CD4-positive, CD25-positive, alpha-beta regulatory T cell (primary cell): ENCODE data around the gene SLC25A47. TPM values are rescaled to one million over a fixed set of nuclear protein-coding genes. Genes with fewer than 3 reads are reported as not detected.
"Not testable (repeated sequence)": the region's sequence is repeated elsewhere in the genome, so short reads cannot be mapped to it uniquely, and the experiment has no call there.

Source experiments
- ATAC-seq, 2 donors: fragments of 150-1000 bp; cut with Tn5 transposase; one replicate each; pipeline ENCODE4 v1.10.0; 2021; ENCODE audit warnings: low read depth in 2 of 2, moderate number of reproducible peaks in 2 of 2, moderate library complexity in 1 of 2
- DNase-seq, 3 donors: peaks; one replicate each; pipeline versions ENCODE4 v3.0.0 to v3.0.0-alpha.2; 2012 to 2022; ENCODE audit warnings: mixed read lengths in 1 of 3
- H3K27ac ChIP-seq: one replicate; pipeline ENCODE4 v1.7.0; 2013; ENCODE audit warnings: mild to moderate bottlenecking, low read length; ENCODE audit not compliant: insufficient read depth, poor library complexity, severe bottlenecking
- H3K27me3 ChIP-seq: one replicate; pipeline ENCODE4 v1.7.0; 2013; ENCODE audit warnings: low read length; ENCODE audit not compliant: control insufficient read depth, insufficient read depth
- H3K36me3 ChIP-seq: one replicate; pipeline ENCODE4 v1.7.0; 2013; ENCODE audit warnings: mild to moderate bottlenecking, low read length, moderate library complexity; ENCODE audit not compliant: control insufficient read depth, insufficient read depth
- H3K4me1 ChIP-seq: 2 replicates; pipeline ENCODE4 v1.7.0; 2013; ENCODE audit warnings: mild to moderate bottlenecking, low read length; ENCODE audit not compliant: insufficient read depth, control insufficient read depth, poor library complexity, severe bottlenecking
- H3K4me3 ChIP-seq: one replicate; pipeline ENCODE4 v1.7.0; 2013; ENCODE audit warnings: low read depth, mild to moderate bottlenecking, low read length, moderate library complexity
- H3K9me3 ChIP-seq, 2 experiments: 1 replicate in 1 of 2; 2 replicates in 1 of 2; pipeline ENCODE4 v1.7.0; 2013; ENCODE audit warnings: low read length in 2 of 2, mild to moderate bottlenecking in 1 of 2, moderate library complexity in 1 of 2; ENCODE audit not compliant: control insufficient read depth in 2 of 2
- H3K27ac Mint-ChIP-seq, 3 donors: one replicate each; pipeline ENCODE4 v1.8.0; 2020 to 2022; ENCODE audit warnings: mild to moderate bottlenecking in 3 of 3, mixed read lengths in 3 of 3, moderate library complexity in 2 of 3
- H3K27me3 Mint-ChIP-seq: one replicate; pipeline ENCODE4 v1.8.0; 2022; ENCODE audit warnings: mild to moderate bottlenecking, mixed read lengths
- H3K36me3 Mint-ChIP-seq: one replicate; pipeline ENCODE4 v1.8.0; 2020; ENCODE audit warnings: mixed read lengths
- H3K4me1 Mint-ChIP-seq, 4 donors: one replicate each; pipeline ENCODE4 v1.8.0; 2020 to 2022; ENCODE audit warnings: mixed read lengths in 4 of 4, mild to moderate bottlenecking in 1 of 4
- H3K4me3 Mint-ChIP-seq, 4 donors: one replicate each; pipeline ENCODE4 v1.8.0; 2020 to 2022; ENCODE audit warnings: mild to moderate bottlenecking in 4 of 4, mixed read lengths in 4 of 4, moderate library complexity in 3 of 4
- H3K9me3 Mint-ChIP-seq, 7 donors: one replicate each; pipeline ENCODE4 v1.8.0; 2020 to 2022; ENCODE audit warnings: mixed read lengths in 7 of 7, mild to moderate bottlenecking in 3 of 7, moderate library complexity in 2 of 7
- polyA plus RNA-seq, 4 donors: library from polyadenylated mRNA; unstranded; fragments of 300-500 nt; fragmentation: Illumina TruSeq; gene quantifications; one replicate each; pipeline ENCODE4 v1.2.3, GENCODE V29; 2021
- total RNA-seq: library from RNA; stranded (reverse); gene quantifications from one replicate; pipeline ENCODE4 v1.2.3, GENCODE V29; 2022

The SLC25A47 gene
- total and polyA plus RNA-seq, 5 donors from 2014 or later = not detected

GRCh38 chr14:100287202-100287997 is 35.7 kb upstream of the SLC25A47 start:
- DNase-seq (no peak), ATAC-seq (no peak)
- Mint-ChIP-seq H3K27me3 (no peaks in the 10 kb centered on the region), H3K36me3 (no peaks in the 10 kb centered on the region), H3K27ac (no peak overlapping the region), H3K4me1 (peaks cover 0 to 15% (median 7%) of the 10 kb centered on the region in 4 donors), H3K4me3 (peak overlapping the region in 3 of 4 donors; percentile 43 to 63 (median 54)), H3K9me3 (no peaks in the 10 kb centered on the region)
- Histone ChIP-seq H3K4me3 (no peak overlapping the region), H3K4me1 (peaks cover 14% of the 10 kb centered on the region), H3K27ac (no peak overlapping the region), H3K9me3 (no peaks in the 10 kb centered on the region), H3K36me3 (no peaks in the 10 kb centered on the region), H3K27me3 (no peaks in the 10 kb centered on the region)

- not testable (repeated sequence) for H3K27ac Mint-ChIP-seq, ATAC-seq, DNase-seq, H3K36me3 Mint-ChIP-seq, H3K27me3 ChIP-seq, H3K27ac ChIP-seq, H3K4me3 ChIP-seq, H3K9me3 ChIP-seq, H3K9me3 Mint-ChIP-seq, H3K27me3 Mint-ChIP-seq, H3K36me3 ChIP-seq
- peaks cover 14% of the 10 kb centered on the region for H3K4me1 ChIP-seq
- Mint-ChIP-seq H3K4me1 (peaks cover 0 to 12% (median 7%) of the 10 kb centered on the region in 4 donors), H3K4me3 (peak overlapping the region in 2 of 4 donors; percentile 54 to 63)
These were observed 35.2 kb upstream of the SLC25A47 start for GRCh38 chr14:100287998-100288295.

GRCh38 chr14:100288382-100289185 is 34.6 kb upstream of the SLC25A47 start:
- ATAC-seq (no peak), DNase-seq (no peak)
- Mint-ChIP-seq H3K9me3 (no peaks in the 10 kb centered on the region), H3K36me3 (no peaks in the 10 kb centered on the region), H3K27me3 (no peaks in the 10 kb centered on the region), H3K4me3 (peak overlapping the region in 1 of 4 donors; percentile 9), H3K4me1 (peaks cover 0 to 12% (median 7%) of the 10 kb centered on the region in 4 donors), H3K27ac (no peak overlapping the region)
- no peaks in the 10 kb centered on the region for H3K9me3 ChIP-seq
- H3K27ac ChIP-seq = no peak overlapping the region
- H3K27me3 ChIP-seq = no peaks in the 10 kb centered on the region
- no peak overlapping the region for H3K4me3 ChIP-seq
- H3K4me1 ChIP-seq = peaks cover 14% of the 10 kb centered on the region
- H3K36me3 ChIP-seq = no peaks in the 10 kb centered on the region

- Histone ChIP-seq H3K27me3 (no peaks in the 10 kb centered on the region), H3K9me3 (no peaks in the 10 kb centered on the region), H3K4me1 (peaks cover 8% of the 10 kb centered on the region), H3K4me3 (no peak overlapping the region), H3K36me3 (no peaks in the 10 kb centered on the region), H3K27ac (no peak overlapping the region)
- DNase-seq = no peak
- no peak overlapping the region for H3K27ac Mint-ChIP-seq
- ATAC-seq = no peak
- no peaks in the 10 kb centered on the region for H3K27me3 Mint-ChIP-seq
- H3K4me1 Mint-ChIP-seq = peaks cover 0 to 6% (median 4%) of the 10 kb centered on the region in 4 donors
- no peaks in the 10 kb centered on the region for H3K9me3 Mint-ChIP-seq
- no peak overlapping the region for H3K4me3 Mint-ChIP-seq
- H3K36me3 Mint-ChIP-seq = no peaks in the 10 kb centered on the region
These were observed 33.1 kb upstream of the SLC25A47 start for GRCh38 chr14:100289916-100290606.

GRCh38 chr14:100290607-100291304 is 32.4 kb upstream of the SLC25A47 start:
- Mint-ChIP-seq H3K4me3 (no peak overlapping the region), H3K27ac (no peak overlapping the region)
- H3K4me3 ChIP-seq = no peak overlapping the region

GRCh38 chr14:100291305-100292075 is 31.6 kb upstream of the SLC25A47 start:
- H3K27ac ChIP-seq = no peak overlapping the region
- Mint-ChIP-seq H3K4me3 (no peak overlapping the region), H3K36me3 (no peaks in the 10 kb centered on the region), H3K27ac (no peak overlapping the region), H3K4me1 (peaks cover 0 to 3% (median 0%) of the 10 kb centered on the region in 4 donors), H3K9me3 (no peaks in the 10 kb centered on the region), H3K27me3 (no peaks in the 10 kb centered on the region)
- no peaks in the 10 kb centered on the region for H3K4me1 ChIP-seq
- no peak for ATAC-seq
- no peaks in the 10 kb centered on the region for H3K27me3 ChIP-seq
- no peak for DNase-seq
- H3K4me3 ChIP-seq = no peak overlapping the region
- no peaks in the 10 kb centered on the region for H3K36me3 ChIP-seq
- H3K9me3 ChIP-seq = no peaks in the 10 kb centered on the region

More at GRCh38 chr14:100290607-100291304, 32.4 kb upstream of the SLC25A47 start:
- no peaks in the 10 kb centered on the region for H3K27me3 Mint-ChIP-seq
- DNase-seq (no peak), ATAC-seq (no peak)
- no peaks in the 10 kb centered on the region for H3K36me3 Mint-ChIP-seq
- peaks cover 0 to 6% (median 4%) of the 10 kb centered on the region in 4 donors for H3K4me1 Mint-ChIP-seq
- no peaks in the 10 kb centered on the region for H3K9me3 Mint-ChIP-seq
- Histone ChIP-seq H3K27ac (no peak overlapping the region), H3K36me3 (no peaks in the 10 kb centered on the region), H3K9me3 (no peaks in the 10 kb centered on the region), H3K4me1 (peaks cover 3% of the 10 kb centered on the region), H3K27me3 (no peaks in the 10 kb centered on the region)

- H3K9me3 ChIP-seq = no peaks in the 10 kb centered on the region
- DNase-seq (no peak), ATAC-seq (no peak)
- H3K4me3 ChIP-seq = no peak overlapping the region
- Mint-ChIP-seq H3K27me3 (no peaks in the 10 kb centered on the region), H3K36me3 (no peaks in the 10 kb centered on the region), H3K9me3 (no peaks in the 10 kb centered on the region), H3K4me3 (no peak overlapping the region), H3K4me1 (peaks cover 0 to 3% (median 0%) of the 10 kb centered on the region in 4 donors), H3K27ac (no peak overlapping the region)
- H3K4me1 ChIP-seq = no peaks in the 10 kb centered on the region
- no peak overlapping the region for H3K27ac ChIP-seq
- no peaks in the 10 kb centered on the region for H3K27me3 ChIP-seq
- no peaks in the 10 kb centered on the region for H3K36me3 ChIP-seq
These were observed 30.8 kb upstream of the SLC25A47 start for GRCh38 chr14:100292301-100292775.
